SKM-1 treated with dmso at 0.1 percent for 144 hours (cell line): ENCODE data around the gene SFI1.
"Not testable (repeated sequence)": the region's sequence is repeated elsewhere in the genome, so short reads cannot be mapped to it uniquely, and the experiment has no call there.

Experiments
- DNase-seq: peaks from one replicate; lab custom pipeline; 2025; ENCODE audit not compliant: unreplicated experiment; lab: John Stamatoyannopoulos, UW

Gene SFI1

DNA sequence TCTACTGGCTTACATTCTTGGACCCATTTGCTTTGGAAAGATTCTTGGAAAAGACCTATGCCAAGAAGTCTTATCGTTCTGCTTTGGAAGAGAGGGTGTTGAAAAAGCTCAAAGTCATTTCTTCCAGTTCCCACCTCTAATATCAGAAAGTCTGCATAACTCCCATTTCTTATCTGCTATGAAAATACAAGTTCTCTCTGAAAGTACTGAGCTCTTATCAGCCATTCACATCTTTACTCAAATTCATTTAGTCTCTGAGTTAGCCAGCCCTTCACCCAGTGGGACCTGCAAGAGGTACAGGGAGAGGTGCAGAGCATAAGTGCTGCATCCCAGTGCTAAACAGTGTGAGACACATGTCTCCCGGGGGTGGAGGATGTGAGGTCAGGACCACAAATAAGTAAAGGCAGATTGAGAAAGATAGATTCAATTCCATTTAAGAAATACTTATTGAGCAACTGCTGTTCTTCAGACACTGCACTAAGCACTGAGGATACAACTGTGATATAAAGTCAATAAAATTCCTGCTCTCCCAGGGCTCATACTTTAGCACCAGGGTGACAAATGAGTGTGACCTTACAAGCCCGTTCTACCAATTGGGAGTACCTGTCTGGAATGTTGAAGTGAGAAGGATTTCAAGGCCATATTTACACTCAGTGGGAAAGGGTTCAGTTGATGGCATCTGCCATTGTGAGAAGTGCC, 89.0 kb downstream of the SFI1 start:
- DNase-seq: no peak

GRCh38 chr22:31586137-31586920, 90.0 kb downstream of the SFI1 start:
- DNase-seq: no peak

DNA sequence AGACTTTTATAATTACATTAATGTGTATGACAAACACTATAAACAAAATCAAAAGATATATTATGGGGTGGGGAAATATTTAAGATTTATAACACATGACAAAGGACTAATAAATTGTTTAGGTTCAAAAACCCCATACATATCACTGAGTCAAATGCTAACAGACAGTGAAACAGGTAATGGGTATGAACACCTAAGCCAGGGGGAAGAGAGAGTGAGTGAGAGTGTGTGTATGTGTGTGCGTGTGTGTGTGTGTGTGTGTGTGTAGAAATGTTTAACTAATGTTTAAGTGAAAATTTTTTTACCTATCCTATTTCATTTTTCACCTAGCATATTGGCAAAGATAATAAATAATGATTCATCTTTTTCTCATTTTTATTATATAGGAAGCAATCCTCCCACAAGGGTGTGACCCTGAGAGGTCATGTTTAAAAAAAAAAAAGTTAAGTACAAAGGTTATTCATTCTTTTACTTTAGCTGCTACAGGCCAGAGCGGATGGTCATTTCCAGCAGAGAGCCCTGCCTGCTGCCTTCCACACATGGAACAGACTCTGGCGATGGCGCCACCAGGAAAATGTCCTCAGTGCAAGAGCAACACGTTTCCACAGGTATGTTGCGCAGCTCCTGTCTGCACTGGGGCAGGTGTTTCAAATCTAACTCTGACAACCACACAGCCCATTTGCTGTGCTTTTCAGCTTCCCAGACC, 92.8 kb downstream of the SFI1 start:
- DNase-seq: no peak

DNA sequence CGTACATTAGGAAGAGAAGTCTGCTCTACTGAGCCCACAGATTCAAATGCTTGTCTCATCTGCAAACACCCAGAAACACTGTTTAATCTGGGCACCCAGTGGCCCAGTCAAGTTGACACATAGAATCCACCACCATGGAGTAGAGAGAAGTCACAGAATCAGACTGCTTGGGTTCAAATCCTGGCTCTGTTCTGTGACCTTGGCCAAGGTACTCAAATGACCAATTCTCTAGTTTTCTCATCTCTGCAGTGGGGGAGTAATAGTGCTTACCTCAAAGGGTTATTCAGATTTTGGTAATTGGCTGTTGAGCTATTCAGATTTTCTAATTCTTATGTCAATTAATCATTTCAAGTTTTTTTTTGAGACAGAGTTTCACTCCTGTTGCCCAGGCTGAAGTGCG, 93.8 kb downstream of the SFI1 start:
- DNase-seq: not testable (repeated sequence)

DNA sequence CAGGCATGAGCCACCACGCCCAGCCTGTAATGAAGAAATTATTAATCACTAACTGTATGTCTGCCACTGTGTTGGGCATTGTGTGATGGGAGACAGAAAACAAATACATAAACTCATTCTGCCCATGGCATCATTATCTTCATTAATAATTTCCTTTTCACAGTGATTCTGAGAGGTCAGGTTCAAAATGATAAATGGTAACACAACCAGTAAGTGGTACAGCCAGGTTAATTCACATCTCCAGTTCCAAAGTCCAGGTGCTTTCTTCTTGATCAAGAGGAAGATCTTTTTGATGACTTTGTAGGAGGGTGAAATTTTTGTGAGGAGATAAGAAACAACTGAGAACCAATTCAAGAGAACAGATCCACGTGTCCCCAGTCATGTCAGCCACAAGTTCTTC, 98.9 kb downstream of the SFI1 start:
- DNase-seq: no peak

DNA sequence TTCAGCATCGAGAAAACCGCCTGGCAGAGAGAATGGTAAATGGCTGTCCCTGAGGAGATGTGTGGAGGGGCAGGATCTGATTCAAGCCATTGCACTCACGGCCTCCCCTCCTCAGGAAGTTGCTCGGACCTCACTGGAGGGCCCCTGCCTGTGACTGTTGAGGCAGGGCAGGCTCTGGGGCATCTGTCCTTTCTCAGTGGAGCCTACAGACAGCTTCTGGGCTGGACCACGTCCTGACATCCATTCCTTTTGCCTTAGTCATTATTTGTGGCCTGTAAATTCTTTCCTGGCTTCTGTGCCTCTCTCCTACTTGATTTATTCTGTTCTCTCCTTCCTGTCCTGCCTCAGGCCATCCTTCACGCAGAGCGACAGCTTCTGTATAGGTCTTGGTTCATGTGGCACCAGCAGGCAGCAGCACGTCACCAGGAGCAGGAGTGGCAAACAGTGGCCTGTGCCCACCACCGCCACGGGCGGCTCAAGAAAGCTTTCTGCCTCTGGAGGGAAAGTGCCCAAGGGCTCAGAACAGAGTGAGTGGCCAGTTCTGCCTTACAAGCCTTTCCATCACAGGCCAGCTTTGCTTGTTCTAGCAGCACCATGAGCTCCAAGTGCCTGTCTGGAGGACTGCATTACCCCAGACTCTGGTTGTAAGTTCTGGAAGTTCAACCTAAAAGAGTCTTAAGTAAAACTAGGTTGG, 106.1 kb downstream of the SFI1 start:
- DNase-seq: no peak

DNA sequence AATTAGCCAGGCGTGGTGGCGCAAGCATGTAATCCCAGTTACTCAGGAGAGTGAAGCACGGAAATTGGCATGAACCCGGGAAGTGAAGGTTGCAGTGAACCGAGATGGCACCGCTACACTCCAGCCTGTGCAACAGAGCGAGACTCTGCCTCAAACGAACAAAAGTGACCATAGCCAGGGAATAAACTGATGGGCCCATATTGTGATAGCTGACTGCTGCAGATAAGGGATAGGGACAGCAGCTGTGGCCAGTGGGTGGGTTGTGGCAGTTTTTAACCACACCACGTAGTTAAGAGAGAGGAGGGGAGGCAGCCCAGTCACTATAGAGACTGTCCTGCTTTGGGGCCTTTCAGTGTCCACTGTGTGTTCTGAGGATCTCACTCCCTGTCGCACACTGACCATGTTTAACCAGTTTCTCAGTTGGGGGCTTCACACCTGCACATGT, 106.8 kb downstream of the SFI1 start:
- DNase-seq: no peak

- DNase-seq: no peak
These were observed 107.2 kb downstream of the SFI1 start for GRCh38 chr22:31603574-31603973.

DNA sequence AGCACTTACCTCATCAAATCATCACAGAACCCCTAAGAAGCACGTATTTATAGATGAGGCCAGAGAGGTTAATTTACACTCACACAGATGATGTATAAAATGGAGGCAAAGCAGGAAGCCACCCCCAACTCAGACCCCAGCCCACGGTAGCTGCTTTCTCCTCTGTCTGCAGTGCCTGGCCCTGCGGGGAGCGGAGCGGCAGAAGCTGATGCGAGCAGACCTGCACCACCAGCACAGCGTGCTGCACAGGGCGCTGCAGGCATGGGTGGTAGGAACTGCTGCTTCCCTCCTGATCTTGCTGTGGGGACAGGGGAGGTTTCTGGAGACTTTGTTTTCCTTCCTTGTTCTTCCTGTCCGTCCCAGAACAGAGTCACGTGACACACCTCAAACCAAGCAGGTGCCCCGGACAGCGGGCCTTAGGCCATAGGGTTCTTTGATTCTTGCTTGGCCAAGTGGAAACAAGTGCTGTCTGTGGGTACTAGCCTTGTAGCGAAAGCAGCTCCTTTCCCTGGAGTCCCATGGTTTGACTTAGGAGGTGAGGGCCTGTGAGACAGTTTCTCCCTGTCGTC, 107.9 kb downstream of the SFI1 start:
- DNase-seq: no peak

DNA sequence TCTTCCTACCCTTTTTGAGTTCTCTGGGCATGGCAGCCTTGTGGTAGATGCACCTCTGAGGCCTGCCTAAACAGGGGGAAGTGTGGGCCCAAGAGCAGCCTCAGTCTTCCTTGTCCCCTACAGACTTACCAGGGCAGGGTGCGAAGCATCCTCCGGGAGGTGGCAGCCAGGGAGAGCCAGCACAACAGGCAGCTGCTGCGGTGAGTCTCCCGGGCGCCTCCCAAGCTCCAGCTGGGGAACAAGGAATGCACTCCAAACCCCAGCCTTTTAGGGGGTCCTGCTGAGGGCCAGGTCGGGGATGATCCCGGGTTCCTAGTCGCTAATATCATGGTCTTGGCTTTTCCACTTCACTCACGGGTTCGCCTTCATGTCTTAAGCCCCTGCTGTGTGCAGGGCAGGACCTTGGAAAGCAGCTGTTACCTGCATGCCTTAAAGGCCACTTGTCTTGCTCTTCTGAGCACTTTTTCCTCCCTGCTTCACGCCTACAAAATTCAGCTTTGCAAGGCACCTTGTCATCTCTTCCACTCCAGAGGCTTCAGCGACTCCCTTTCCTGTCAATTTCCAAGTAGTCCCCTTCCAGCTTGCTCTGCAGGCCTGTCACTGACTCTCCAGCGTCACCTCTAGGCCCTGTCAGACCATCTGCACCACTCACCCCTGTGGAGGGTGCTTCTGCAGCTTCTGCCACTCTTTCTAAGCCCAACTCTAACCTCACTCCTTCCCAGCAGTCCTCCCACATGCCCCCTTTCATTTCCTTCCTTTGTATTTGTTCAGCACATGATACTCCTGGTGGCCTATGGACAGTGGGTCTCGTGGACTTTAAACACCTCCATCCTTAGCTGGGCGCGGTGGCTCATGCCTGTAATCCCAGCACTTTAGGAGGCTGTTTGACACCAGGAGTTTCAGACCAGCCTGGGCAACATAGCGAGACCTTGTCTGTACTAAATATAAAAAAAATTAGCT, 108.7 kb downstream of the SFI1 start:
- no peak for DNase-seq

- DNase-seq: no peak
These were observed 109.7 kb downstream of the SFI1 start for GRCh38 chr22:31605851-31606585.

GRCh38 chr22:31607696-31608095, 111.4 kb downstream of the SFI1 start:
- no peak for DNase-seq

DNA sequence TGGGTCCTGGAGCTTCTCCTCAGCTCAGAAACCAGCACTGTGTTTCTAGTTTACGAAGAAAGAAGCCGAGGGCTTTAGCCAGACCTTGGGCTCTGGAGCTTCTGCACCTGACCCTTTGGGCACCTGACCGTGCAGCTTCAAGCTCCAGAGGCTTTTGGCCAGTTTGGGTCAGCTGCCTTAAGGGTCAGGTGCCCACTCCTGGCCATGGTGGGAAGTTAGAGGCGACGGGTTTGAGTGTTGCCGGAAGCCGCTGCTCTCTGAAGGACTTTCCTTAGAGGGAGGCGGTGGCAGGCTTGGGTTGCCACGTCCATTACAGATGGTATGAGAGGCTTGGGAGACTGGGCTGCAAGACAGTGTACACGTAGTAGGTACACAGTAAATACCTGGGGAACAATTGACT, 113.4 kb downstream of the SFI1 start:
- no peak for DNase-seq

- DNase-seq: no peak
These were observed 114.3 kb downstream of the SFI1 start for GRCh38 chr22:31610611-31611010.

- DNase-seq: no peak
These were observed 114.9 kb downstream of the SFI1 start for GRCh38 chr22:31611061-31611760.

- no peak for DNase-seq
These were observed 116.6 kb downstream of the SFI1 start for GRCh38 chr22:31612891-31613285.

DNA sequence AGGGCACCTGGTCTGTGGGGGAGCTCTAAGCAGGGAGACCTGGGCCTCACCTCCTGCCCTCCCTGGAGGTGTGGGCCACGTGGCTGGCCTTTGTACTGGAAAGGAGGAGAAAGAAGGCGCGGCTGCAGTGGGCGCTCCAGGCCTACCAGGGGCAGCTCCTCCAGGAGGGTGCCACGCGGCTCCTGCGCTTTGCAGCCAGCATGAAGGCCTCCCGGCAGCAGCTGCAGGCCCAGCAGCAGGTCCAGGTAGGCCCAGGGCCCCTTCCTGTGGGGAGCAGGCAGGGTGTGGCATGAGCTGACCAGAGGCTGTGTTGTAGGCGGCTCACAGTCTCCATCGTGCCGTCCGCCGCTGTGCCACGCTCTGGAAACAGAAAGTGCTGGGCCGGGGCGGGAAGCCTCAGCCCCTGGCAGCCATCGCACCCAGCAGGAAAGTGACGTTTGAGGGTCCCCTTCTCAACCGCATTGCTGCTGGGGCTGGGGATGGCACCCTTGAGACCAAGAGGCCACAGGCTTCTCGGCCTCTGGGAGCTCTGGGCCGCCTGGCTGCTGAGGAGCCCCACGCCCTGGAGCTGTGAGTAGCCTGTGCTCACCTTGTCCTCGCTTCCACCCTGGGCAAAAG, 117.1 kb downstream of the SFI1 start:
- no peak for DNase-seq

DNA sequence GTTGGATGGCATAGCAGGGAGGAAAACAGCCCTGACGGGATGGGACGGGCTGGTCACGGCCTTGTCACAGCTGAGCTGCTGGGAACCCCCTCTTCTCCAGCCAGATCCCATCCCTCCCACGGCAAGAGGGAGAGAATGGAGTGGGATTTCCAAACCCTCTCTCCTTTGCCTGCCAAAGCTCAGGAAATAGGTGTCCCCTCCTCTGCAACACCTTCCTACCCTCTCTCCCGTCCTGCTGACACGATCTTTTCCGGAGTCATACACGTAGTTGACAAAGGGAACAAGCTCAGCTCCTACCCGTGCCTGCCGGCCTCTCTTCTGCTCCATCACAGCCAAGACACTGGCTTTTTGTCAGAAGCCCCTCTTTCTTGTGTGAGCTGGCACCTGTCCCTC, 117.6 kb downstream of the SFI1 start:
- DNase-seq: no peak
